OCI-M2 (cell line): Measurements from ENCODE around the gene CEP76.

Source experiments
- DNase-seq: peaks from one replicate; lab custom pipeline; 2025; ENCODE audit not compliant: unreplicated experiment; lab: John Stamatoyannopoulos, UW

CEP76 gene

GRCh38 chr18:12711446-12711845 is 8.9 kb upstream of the CEP76 start:
- no peak for DNase-seq

GRCh38 chr18:12703664-12704063 is 1.1 kb upstream of the CEP76 start:
- no peak for DNase-seq

GRCh38 chr18:12703096-12703567 is 609 bp upstream of the CEP76 start:
- no peak for DNase-seq

- DNase-seq: no peak
Measured at GRCh38 chr18:12701161-12701560, 1.4 kb downstream of the CEP76 start.

- DNase-seq: no peak
Measured at GRCh38 chr18:12699747-12700146, 2.8 kb downstream of the CEP76 start.

- no peak for DNase-seq
Measured at GRCh38 chr18:12694032-12694431, 8.5 kb downstream of the CEP76 start.

- no peak for DNase-seq
Measured at GRCh38 chr18:12692206-12692605, 10.3 kb downstream of the CEP76 start.

GRCh38 chr18:12689256-12689850 is 13.2 kb downstream of the CEP76 start:
- DNase-seq: no peak

- DNase-seq: no peak
Measured at GRCh38 chr18:12686100-12686499, 16.4 kb downstream of the CEP76 start.

- DNase-seq: no peak
Measured at GRCh38 chr18:12679183-12679786, 23.2 kb downstream of the CEP76 start.

GRCh38 chr18:12668041-12668440 is 34.5 kb downstream of the CEP76 start:
- no peak for DNase-seq

- DNase-seq: no peak
Measured at GRCh38 chr18:12659904-12660605, 42.5 kb downstream of the CEP76 start.

GRCh38 chr18:12658426-12659138 is 43.9 kb downstream of the CEP76 start:
- DNase-seq: no peak

GRCh38 chr18:12657684-12658425 is 44.7 kb downstream of the CEP76 start, which contains the start of gene SPIRE1:
SPIRE1 (minus strand) TSS chr18:12658107; CDS start chr18:12657866, 241 bp downstream.
- no peak for DNase-seq

- no peak for DNase-seq
Measured at GRCh38 chr18:12656938-12657683, 45.4 kb downstream of the CEP76 start.

- DNase-seq: no peak
Measured at GRCh38 chr18:12656605-12656937, 46.0 kb downstream of the CEP76 start.

GRCh38 chr18:12654971-12655370 is 47.6 kb downstream of the CEP76 start:
- DNase-seq: no peak

GRCh38 chr18:12652861-12653401 is 49.6 kb downstream of the CEP76 start:
- no peak for DNase-seq

- no peak for DNase-seq
Measured at GRCh38 chr18:12651651-12652050, 50.9 kb downstream of the CEP76 start.

GRCh38 chr18:12647773-12648172 is 54.8 kb downstream of the CEP76 start:
- no peak for DNase-seq
